ENCODE measurements around the gene CCDC69.

- TF ChIP-seq POLR2A (IDR thresholded peaks at IDR 0.05; ENCODE audit: low read depth, low read length), result no peak
- TF ChIP-seq POLR2AphosphoS5 (IDR thresholded peaks at IDR 0.05; ENCODE audit: low read depth, low read length), result no peak
- no peak for TF ChIP-seq TAF1 (IDR thresholded peaks at IDR 0.05; ENCODE audit: borderline replicate concordance, low read depth, low read length)
Observed at GRCh38 chr5:151219138-151219537, 4.8 kb downstream of the CCDC69 start.
